Epithelial cell of esophagus (primary cell): ENCODE data around the gene TENM3.

ENCODE experiments used
- DNase-seq: peaks from one replicate; pipeline ENCODE4 v3.0.0; 2010; ENCODE audit warnings: low read depth
- H3K4me3 ChIP-seq: 2 replicates; pipeline ENCODE4 v1.5.1; 2011; ENCODE audit warnings: mild to moderate bottlenecking, low read length, control low read depth
- CTCF ChIP-seq: IDR thresholded peaks from 2 replicates; pipeline ENCODE4 v1.5.1; 2011; ENCODE audit warnings: low read depth, mild to moderate bottlenecking, low read length, control low read depth, inconsistent platforms; ENCODE audit not compliant: insufficient read depth; ENCODE audit errors: missing control alignments

TENM3 gene

GRCh38 chr4:182286931-182287330 lies 43.7 kb downstream of the TENM3 start:
- no peak for TF ChIP-seq CTCF
- no peak overlapping the region for H3K4me3 ChIP-seq
- no peak for DNase-seq

- DNase-seq = no peak
- H3K4me3 ChIP-seq = no peak overlapping the region
- no peak for TF ChIP-seq CTCF
These were observed 45.3 kb downstream of the TENM3 start for GRCh38 chr4:182288534-182288933.

- DNase-seq = no peak
- no peak for TF ChIP-seq CTCF
- no peak overlapping the region for H3K4me3 ChIP-seq
These were observed 46.6 kb downstream of the TENM3 start for GRCh38 chr4:182289809-182290208.

- no peak for DNase-seq
- H3K4me3 ChIP-seq = no peak overlapping the region
- no peak for TF ChIP-seq CTCF
These were observed 48.0 kb downstream of the TENM3 start for GRCh38 chr4:182291175-182291574.

- TF ChIP-seq CTCF = no peak
- no peak overlapping the region for H3K4me3 ChIP-seq
- DNase-seq = no peak
These were observed 48.5 kb downstream of the TENM3 start for GRCh38 chr4:182291597-182292270.

GRCh38 chr4:182292612-182293011 lies 49.4 kb downstream of the TENM3 start:
- no peak for DNase-seq
- TF ChIP-seq CTCF = no peak
- H3K4me3 ChIP-seq = no peak overlapping the region

GRCh38 chr4:182293691-182294255 lies 50.6 kb downstream of the TENM3 start:
- no peak overlapping the region for H3K4me3 ChIP-seq
- no peak for TF ChIP-seq CTCF
- DNase-seq = no peak
